AG04449 (cell line): ENCODE data around the gene HLA-DRB1.

Experiments
- CTCF ChIA-PET: fragments of 350-600 bp; formaldehyde crosslinking; extraction: SDS; loops from one replicate; lab custom pipeline; 2021; ENCODE audit warnings: antibody characterized with exemption; lab: Yijun Ruan, JAX
- POLR2A ChIA-PET: fragments of 400-600, 350-600 bp; formaldehyde crosslinking; extraction: SDS; loops from one replicate; lab custom pipeline; 2020; ENCODE audit warnings: antibody characterized with exemption, inconsistent platforms; lab: Yijun Ruan, JAX
- DNase-seq: peaks from one replicate; pipeline ENCODE4 v3.0.0-alpha.2; 2010; ENCODE audit warnings: low read depth, low spot score
- H3K4me3 ChIP-seq: 2 replicates; pipeline ENCODE4 v1.5.1; 2011; ENCODE audit warnings: low read depth, mild to moderate bottlenecking, control low read depth, low read length
- CTCF ChIP-seq: IDR thresholded peaks from one replicate; pipeline ENCODE4 v1.5.1; 2011; ENCODE audit warnings: mild to moderate bottlenecking, moderate library complexity, low read length, control low read depth, inconsistent platforms; ENCODE audit not compliant: insufficient read depth; ENCODE audit errors: missing control alignments

The HLA-DRB1 gene

GRCh38 chr6:32627831-32628230 lies 38.2 kb upstream of the HLA-DRB1 start:
- POLR2A ChIA-PET = no interaction called here
- CTCF ChIA-PET = no interaction called here
- no peak for DNase-seq
- no peak overlapping the region for H3K4me3 ChIP-seq
- TF ChIP-seq CTCF = no peak

- TF ChIP-seq CTCF = no peak
- ChIA-PET CTCF (no interaction called here), POLR2A (no interaction called here)
- DNase-seq = no peak
- H3K4me3 ChIP-seq = no peak overlapping the region
Observed at GRCh38 chr6:32627249-32627648, 37.6 kb upstream of the HLA-DRB1 start.

GRCh38 chr6:32625137-32625536 lies 35.5 kb upstream of the HLA-DRB1 start:
- DNase-seq = no peak
- ChIA-PET POLR2A (no interaction called here), CTCF (no interaction called here)
- TF ChIP-seq CTCF = no peak
- H3K4me3 ChIP-seq = no peak overlapping the region

- ChIA-PET POLR2A (no interaction called here), CTCF (no interaction called here)
- no peak overlapping the region for H3K4me3 ChIP-seq
- TF ChIP-seq CTCF = no peak
- no peak for DNase-seq
Observed at GRCh38 chr6:32624565-32624964, 34.9 kb upstream of the HLA-DRB1 start.

- ChIA-PET CTCF (no interaction called here), POLR2A (no interaction called here)
- no peak overlapping the region for H3K4me3 ChIP-seq
- no peak for DNase-seq
- TF ChIP-seq CTCF = no peak
Observed at GRCh38 chr6:32623693-32624092, 34.0 kb upstream of the HLA-DRB1 start.

- TF ChIP-seq CTCF = no peak
- ChIA-PET CTCF (interaction anchor here (1.1 kb wide), 1 partner anchor 245 kb away, joined by 4 read pairs; no protein-coding TSS in a partner anchor), POLR2A (no interaction called here)
- no peak for DNase-seq
- H3K4me3 ChIP-seq = no peak overlapping the region
Observed at GRCh38 chr6:32622545-32623401, 33.1 kb upstream of the HLA-DRB1 start.
